Amygdala (tissue), 56 donors: ENCODE results near the gene COL23A1.

ENCODE experiments used
- DNase-seq, 56 donors: peaks; one replicate each; lab custom pipeline; 2025; lab: John Stamatoyannopoulos, UW

Gene COL23A1

GRCh38 chr5:178442405-178443257 lies 147.6 kb downstream of the COL23A1 start:
- DNase-seq, result no peak

DNA sequence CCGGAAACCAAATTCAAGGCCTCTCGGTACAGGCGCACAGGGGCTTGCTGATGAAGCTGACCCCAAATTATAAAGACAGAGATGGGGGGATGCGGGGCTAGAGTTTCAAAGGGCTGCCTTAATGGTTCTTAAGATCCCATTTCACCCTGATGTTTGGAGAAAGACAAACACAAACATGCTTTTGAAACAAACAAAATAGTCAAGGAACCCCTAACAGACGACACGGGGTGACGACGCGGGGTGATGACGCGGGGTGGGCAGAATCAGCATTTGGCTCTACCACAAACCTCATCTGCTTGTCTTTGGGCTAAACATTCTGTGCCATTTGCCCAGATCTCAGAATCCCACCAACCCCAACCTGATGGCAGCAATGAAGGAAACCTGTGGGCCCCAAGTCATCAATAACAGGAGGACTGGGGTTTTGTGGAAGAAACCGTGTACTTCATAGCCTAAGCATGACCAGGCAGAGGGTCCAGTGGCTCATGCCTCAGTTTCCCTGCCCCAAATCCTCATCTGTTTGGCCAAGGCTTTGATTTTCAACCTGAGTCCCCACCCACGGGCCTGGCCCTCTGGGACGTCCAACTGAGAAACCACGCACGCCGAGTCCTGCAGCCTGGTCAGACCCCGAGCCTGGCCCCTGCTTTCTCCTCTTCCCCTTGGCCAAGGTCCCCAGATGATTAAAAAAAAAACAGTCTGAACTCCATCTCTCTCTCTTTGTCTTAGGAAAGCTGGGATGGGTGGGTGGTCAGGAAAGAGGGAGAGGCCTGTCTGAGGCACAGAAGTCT lies 148.5 kb downstream of the COL23A1 start:
- DNase-seq, result no peak

DNA sequence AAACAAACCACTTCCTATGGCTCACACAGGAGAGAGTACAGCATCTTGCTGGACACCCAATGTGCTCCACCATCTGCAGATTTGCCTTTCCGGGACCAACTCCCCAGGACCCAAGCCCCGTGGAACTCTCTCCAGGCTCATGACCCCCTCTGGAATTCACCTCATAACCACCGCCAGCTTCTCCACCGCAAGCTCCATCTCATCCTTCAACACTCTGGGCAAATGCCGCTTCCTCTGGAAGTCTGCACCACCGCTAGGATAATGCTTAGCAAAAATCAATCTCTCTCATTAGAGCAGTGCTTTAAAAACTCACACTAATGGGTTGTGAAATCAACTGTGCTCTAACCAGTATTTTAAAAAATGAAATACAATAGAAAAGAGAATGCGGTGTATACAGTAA lies 150.0 kb downstream of the COL23A1 start:
- no peak for DNase-seq

- no peak for DNase-seq
Observed at GRCh38 chr5:178439493-178440180, 150.6 kb downstream of the COL23A1 start.

DNA sequence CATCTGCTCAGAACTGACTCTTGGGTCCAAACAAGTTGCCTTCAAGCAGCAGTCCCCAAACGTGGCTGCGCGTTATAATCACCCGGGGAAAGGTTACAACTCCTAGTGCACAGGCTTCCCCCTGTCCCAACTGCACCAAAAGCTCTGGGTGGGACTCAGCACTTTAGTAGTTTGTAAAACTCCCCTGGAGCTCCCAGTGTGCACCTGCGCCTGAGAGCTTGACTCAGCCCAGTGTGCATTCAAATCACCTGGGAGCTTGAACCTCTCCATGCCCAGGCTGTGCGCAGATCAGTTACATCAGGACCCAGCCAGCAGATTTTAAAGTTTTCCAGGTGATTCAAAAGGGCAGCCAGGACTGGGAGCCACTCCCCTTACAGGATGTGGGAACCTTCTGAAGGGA lies 151.4 kb downstream of the COL23A1 start:
- no peak for DNase-seq

- DNase-seq, result no peak
Observed at GRCh38 chr5:178437386-178438075, 152.7 kb downstream of the COL23A1 start.

DNA sequence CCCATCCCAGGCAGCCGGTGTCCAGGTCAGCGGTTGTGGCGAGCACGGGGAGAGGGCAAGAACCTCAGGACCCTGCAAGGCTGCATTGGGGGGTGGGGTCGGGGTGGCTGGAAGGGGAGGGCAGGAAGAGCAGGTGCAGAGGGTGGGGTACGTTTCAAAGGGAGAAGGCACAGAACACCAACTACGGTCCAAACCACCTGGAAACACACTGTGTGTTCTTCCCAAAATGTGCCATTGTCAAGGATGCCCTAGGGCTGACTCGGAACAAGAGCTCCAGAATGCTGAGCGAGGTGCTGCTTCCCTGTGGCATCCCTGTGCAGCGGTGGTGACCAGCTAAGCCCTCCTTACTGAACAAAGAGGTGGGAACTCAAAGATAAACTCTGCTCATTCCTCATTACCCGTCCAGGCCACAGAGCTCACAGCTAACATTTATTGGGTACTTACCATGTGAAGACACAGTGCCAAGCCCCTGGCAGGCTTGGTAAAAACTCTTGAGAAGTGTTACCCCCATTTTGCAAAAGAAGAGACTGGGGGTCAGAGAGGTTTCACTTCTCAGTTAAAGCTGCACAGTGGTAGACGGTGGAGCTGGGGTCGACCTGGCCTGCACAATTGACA lies 153.8 kb downstream of the COL23A1 start:
- DNase-seq, result no peak

- no peak for DNase-seq
Observed at GRCh38 chr5:178435321-178436238, 154.6 kb downstream of the COL23A1 start.

DNA sequence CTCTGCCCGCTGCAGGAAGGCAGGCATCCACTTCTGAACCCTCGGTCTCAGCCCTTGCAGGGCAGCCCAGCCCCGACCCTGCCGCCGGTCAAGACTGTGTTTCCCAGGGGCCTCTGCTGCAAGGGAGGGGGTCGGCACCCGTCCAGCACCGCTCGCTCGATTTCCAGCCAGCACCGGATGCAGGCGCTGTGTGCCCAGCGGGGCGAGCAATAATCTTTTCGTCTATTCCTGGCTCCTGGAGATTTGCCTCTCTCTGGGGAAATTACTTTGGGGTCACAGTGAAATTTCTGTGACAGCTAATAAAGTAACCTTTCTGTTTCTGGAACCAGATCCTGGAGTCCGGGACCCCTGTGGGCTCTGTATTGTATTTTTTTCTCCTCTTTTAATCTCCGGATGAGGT lies 155.3 kb downstream of the COL23A1 start:
- peak in 29 of 56 donors; percentile 3 to 69 (median 35) for DNase-seq

DNA sequence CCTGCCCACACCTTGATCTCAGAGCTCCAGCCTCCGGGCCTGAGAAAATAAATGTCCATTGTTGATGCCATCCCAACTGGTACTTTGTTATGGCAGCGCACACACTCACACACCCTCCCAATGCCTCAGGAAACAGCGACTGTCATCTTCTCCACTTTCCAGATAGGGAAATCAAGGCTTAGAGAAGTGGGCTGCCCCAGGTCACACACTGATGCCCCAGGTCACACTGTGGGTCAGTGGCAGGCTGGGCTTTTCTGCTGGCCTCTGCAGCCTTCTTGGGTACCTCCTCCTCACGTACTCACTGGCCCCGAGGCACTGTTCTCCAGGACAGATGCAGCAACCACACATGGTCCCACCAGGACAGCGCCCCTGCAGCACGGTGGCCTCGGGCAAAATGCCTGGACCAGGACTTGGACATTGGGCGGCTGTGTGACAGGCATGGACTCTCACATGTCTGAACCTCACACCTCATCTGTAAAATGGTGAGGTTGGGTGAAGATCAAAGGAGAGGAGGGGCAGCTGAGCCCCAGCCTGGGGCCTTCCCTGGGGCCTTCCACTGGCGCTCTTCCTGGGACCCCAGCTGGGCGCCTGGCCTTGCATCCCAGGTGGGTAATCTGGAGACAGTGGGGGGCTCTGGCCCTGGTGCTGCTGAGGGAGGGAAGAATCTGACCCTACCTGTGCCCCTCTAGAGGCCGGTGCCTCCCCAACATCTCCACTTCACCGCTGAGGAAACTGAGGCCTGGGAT lies 156.0 kb downstream of the COL23A1 start:
- no peak for DNase-seq

GRCh38 chr5:178433273-178433775 lies 156.9 kb downstream of the COL23A1 start:
- DNase-seq, result no peak

GRCh38 chr5:178432421-178433272 lies 157.5 kb downstream of the COL23A1 start:
- DNase-seq, result no peak

DNA sequence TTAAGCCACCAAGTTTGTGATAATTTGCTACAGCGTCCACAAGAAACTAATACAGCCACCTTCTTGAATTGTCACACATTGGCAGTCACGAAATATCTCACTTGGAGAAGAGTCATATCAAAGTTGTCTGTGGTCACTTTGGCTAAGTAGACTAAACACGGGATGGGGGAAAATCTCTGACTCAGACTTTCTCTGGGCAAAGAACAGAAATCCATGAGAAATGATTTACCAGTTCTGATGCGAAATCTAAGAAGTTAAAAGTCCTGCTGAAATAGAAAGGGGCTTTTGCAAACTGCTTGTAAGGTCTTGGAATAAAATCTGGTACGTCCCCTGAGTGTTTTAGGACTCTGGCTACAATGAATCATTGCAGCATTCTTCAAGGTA lies 158.4 kb downstream of the COL23A1 start:
- DNase-seq, result no peak

DNA sequence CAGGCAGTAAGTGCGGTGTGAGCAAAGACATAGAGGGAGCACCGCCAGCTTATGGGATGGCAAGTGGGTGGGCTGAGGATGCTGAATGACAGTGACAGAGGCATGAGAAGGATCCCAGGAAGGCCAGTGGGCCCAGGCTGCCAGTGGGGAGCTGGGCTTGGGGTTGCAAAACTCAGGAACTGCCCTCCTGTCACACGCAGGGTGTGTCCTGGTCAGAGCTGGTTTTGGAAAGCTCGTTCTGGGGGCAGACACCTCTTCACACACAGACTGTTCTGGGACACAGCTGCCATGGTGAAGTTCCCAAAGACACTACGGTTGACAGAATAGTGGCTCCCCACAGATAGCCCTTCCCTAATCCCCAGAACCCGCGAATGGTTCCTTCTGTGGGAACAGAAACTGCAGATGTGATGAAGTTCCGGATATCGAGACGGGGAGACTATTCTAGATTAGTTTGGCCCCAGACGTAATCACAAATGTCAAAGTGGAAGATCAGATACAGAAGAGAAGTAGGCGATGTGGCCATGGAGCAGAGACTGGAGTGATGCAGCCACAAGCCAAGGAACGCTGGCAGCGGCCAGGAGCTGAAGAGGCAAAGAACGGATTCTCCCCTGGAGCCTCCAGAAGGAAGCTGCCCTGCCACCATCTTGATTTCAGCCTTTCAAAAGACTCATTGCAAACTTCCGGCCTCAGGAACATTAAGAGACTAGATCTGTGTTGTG lies 159.0 kb downstream of the COL23A1 start:
- no peak for DNase-seq

GRCh38 chr5:178430186-178431062 lies 159.8 kb downstream of the COL23A1 start:
- DNase-seq, result no peak
